ENCODE results near the gene RNASET2. TPM values are rescaled to one million over a fixed set of nuclear protein-coding genes. Genes with fewer than 3 reads are reported as not detected.

RNASET2 gene
- total and polyA plus RNA-seq, 10 of the 15 experiments (the other 5 are each of a cell fraction or from before 2014, with no cell fraction given), result 5.5 to 225 (median 50.2) TPM

- TF ChIP-seq E4F1 (IDR thresholded peaks at IDR 0.05; ENCODE audit: borderline replicate concordance, partially characterized antibody) (no peak), SRF (IDR thresholded peaks at IDR 0.05; ENCODE audit: low read depth in 2 of 2, low read length in 2 of 2) (no peak), NKRF (conservative IDR thresholded peaks at IDR 0.05) (0 out of 2 replicates have a peak, but pooled peaks have one; percentile 39), MXI1 (IDR thresholded peaks at IDR 0.05; ENCODE audit: low read depth, low read length) (no peak; the same call in 1 of the 2 replicates), RELB (IDR thresholded peaks at IDR 0.05; ENCODE audit: low read depth) (no peak), E2F8 (IDR thresholded peaks at IDR 0.05; ENCODE audit: low read depth, partially characterized antibody) (no peak), NR2C2 (IDR thresholded peaks at IDR 0.05; ENCODE audit: borderline replicate concordance, control insufficient read depth, insufficient read length, low read depth) (no peak), USF1 (IDR thresholded peaks at IDR 0.05; ENCODE audit: borderline replicate concordance, extremely low read length, insufficient read depth, low read depth, low read length) (peak; percentile 23), RFX5 (IDR thresholded peaks at IDR 0.05; ENCODE audit: low read depth, low read length) (no peak), JUND (IDR thresholded peaks at IDR 0.05; ENCODE audit: low read depth, low read length) (no peak), RELA (IDR thresholded peaks at IDR 0.05; ENCODE audit: borderline replicate concordance, partially characterized antibody) (no peak), ASH2L (IDR thresholded peaks at IDR 0.05; ENCODE audit: borderline replicate concordance, low read depth) (no peak), ZNF592 (IDR thresholded peaks at IDR 0.05) (no peak), SPI1 (IDR thresholded peaks at IDR 0.05; ENCODE audit: borderline replicate concordance, insufficient read depth, low read depth, low read length) (no peak)
These were observed 41.5 kb upstream of the RNASET2 start (continued) for GRCh38 chr6:166997768-166998255.

Data from GM12878 (cell line).